ENCODE data around the gene PIK3C2B. TPM values are rescaled to one million over a fixed set of nuclear protein-coding genes. Genes with fewer than 3 reads are reported as not detected.

PIK3C2B gene
- total and polyA plus RNA-seq, 2 donors (not counting 3 experiments of a cell fraction or from before 2014, with no cell fraction given) = 33.7 to 49.0 TPM

DNA sequence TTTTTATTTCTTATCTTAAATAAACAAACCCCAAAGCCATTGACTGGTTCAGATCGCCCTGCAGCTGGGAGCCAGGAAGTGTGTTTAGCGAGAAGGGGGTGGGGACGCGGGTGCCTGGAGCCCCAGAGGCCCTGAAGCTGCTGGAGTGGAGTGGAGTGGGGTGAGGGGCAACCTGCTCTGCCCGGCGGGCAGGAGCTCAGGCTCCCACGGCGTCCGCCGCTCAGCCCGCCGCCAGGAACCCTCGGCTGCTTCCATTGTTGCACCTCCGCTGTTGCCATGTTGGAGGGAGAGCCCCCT is 673 bp downstream of the PIK3C2B start:
- Histone ChIP-seq H3K9me3 (replicated peaks; ENCODE audit: control insufficient read depth, insufficient read depth, low read length) (no peaks in the 10 kb centered on the region), H3K9me1 (replicated peaks; ENCODE audit: control insufficient read depth, extremely low read depth, insufficient read depth, low read length) (no peaks in the 10 kb centered on the region), H3K27me3 (ENCODE audit: control insufficient read depth in 2 of 2, insufficient read depth in 2 of 2, low read length in 2 of 2) (no peaks in the 10 kb centered on the region), H2AFZ (ENCODE audit: low read depth, low read length) (peak overlapping the region; percentile 91), H3K79me2 (ENCODE audit: control insufficient read depth, insufficient read depth, low read length) (no peaks in the 10 kb centered on the region), H4K20me1 (replicated peaks; ENCODE audit: control insufficient read depth, extremely low read depth, insufficient read depth, low read length) (no peaks in the 10 kb centered on the region), H3K27ac (ENCODE audit: insufficient read depth, low read depth, low read length) (peak overlapping the region; percentile 63), H3K36me3 (ENCODE audit: control insufficient read depth in 2 of 2, extremely low read depth in 1 of 2, insufficient read depth in 2 of 2, low read length in 2 of 2) (no peaks in the 10 kb centered on the region), H3K9ac (replicated peaks; ENCODE audit: extremely low read depth, insufficient read depth, low read length) (peak overlapping the region; percentile 62), H3K4me3 (replicated peaks in 1 of 3; ENCODE audit: insufficient read depth in 1 of 3, low read depth in 1 of 3, low read length in 3 of 3) (peak overlapping the region; percentile 31 to 82 (median 56)), H3K4me2 (ENCODE audit: insufficient read depth, low read length) (peak overlapping the region; percentile 97), H3K4me1 (ENCODE audit: control insufficient read depth, extremely low read depth, insufficient read depth, low read length) (peaks cover 18% of the 10 kb centered on the region)
- dilution Hi-C loops (cut with MboI; ENCODE audit: extremely low pct_ligation_motif_present, low sequenced_read_pairs) = no loop called here
- ChIA-PET POLR2A (interaction anchor here (1.0 to 1.8 kb wide), 5 partner anchors 12 to 62 kb away, joined by 3 to 19 read pairs (median 3); partner anchors contain the start of gene MDM4), CTCF (interaction anchor here (1.0 to 18.3 kb wide), 18 partner anchors 9 to 313 kb away, joined by 3 to 1267 read pairs (median 6); no protein-coding TSS in a partner anchor)
- DNase-seq (ENCODE audit: low read depth, low spot score) (peak; percentile 87), FAIRE-seq (peak; percentile 98)
- BruUV-seq (replicated peaks) = no TSS peak
- TF ChIP-seq EZH2 (IDR thresholded peaks at IDR 0.05; ENCODE audit: borderline replicate concordance, low read depth, low read length, severe bottlenecking) (no peak), CTCF (IDR thresholded peaks at IDR 0.05; ENCODE audit: extremely low read depth in 1 of 2, insufficient read depth in 1 of 2, low read depth in 1 of 2, low read length in 2 of 2) (no peak), GATA2 (IDR thresholded peaks at IDR 0.05; ENCODE audit: insufficient read depth, insufficient read length, low read depth, low read length) (peak; percentile 54), JUN (IDR thresholded peaks at IDR 0.05; ENCODE audit: borderline replicate concordance, insufficient read depth, insufficient read length, low read depth) (no peak), POLR2A (IDR thresholded peaks at IDR 0.05; ENCODE audit: low read depth, low read length) (peak; percentile 17), MYC (IDR thresholded peaks at IDR 0.05; ENCODE audit: low read depth, low read length) (no peak), POLR2AphosphoS5 (IDR thresholded peaks at IDR 0.05; ENCODE audit: insufficient read depth, low read depth, low read length) (no peak), FOS (IDR thresholded peaks at IDR 0.05; ENCODE audit: borderline replicate concordance, insufficient read depth, low read length) (no peak), MAX (IDR thresholded peaks at IDR 0.05; ENCODE audit: insufficient read depth, insufficient read length) (no peak)
- intact Hi-C loops (cut with micrococcal nuclease) = loop anchor here (1.0 to 2.0 kb wide), 6 partner anchors 8 to 63 kb away; no protein-coding TSS in a partner anchor

Data from endothelial cell of umbilical vein (primary cell).